GM12891 (cell line): ENCODE results near the gene IRF4.
A peak's percentile ranks its signal among the peaks of the same experiment; 100 is the strongest.
"Not testable (repeated sequence)": the region's sequence is repeated elsewhere in the genome, so short reads cannot be mapped to it uniquely, and the experiment has no call there.

Source experiments
- DNase-seq: peaks from one replicate; pipeline ENCODE4 v3.0.0; 2011; ENCODE audit warnings: low spot score; ENCODE audit not compliant: insufficient read length
- FAIRE-seq: peaks from 2 replicates; lab custom pipeline; 2011; peaks lifted over from hg19 to GRCh38; lab: Jason Lieb, UNC
- PAX5 ChIP-seq: IDR thresholded peaks from 2 replicates; pipeline ENCODE4 v1.6.1; 2011; ENCODE audit warnings: low read length, moderate library complexity, mild to moderate bottlenecking; ENCODE audit not compliant: insufficient read depth, severe bottlenecking
- POLR2A ChIP-seq: IDR thresholded peaks from 2 replicates; pipeline ENCODE4 v1.6.1; 2011; ENCODE audit warnings: low read depth, low read length, control low read depth
- POLR2AphosphoS5 ChIP-seq: IDR thresholded peaks from 2 replicates; pipeline ENCODE4 v1.6.1; 2011; ENCODE audit warnings: low read depth, low read length, control low read depth
- POU2F2 ChIP-seq: IDR thresholded peaks from 2 replicates; pipeline ENCODE4 v1.6.1; 2011; ENCODE audit warnings: low read depth, mild to moderate bottlenecking, control low read depth, low read length, moderate library complexity
- SPI1 ChIP-seq: IDR thresholded peaks from 2 replicates; pipeline ENCODE4 v1.6.1; 2011; ENCODE audit warnings: low read depth, low read length, control low read depth
- TAF1 ChIP-seq: IDR thresholded peaks from 2 replicates; pipeline ENCODE4 v1.6.1; 2011; ENCODE audit warnings: low read depth, low read length, control low read depth

Gene IRF4

GRCh38 chr6:412146-412886 lies 20.8 kb downstream of the IRF4 start:
- peak; percentile 66 for FAIRE-seq
- no peak for DNase-seq
- TF ChIP-seq PAX5 (no peak), POLR2AphosphoS5 (peak; percentile 92), POU2F2 (no peak), POLR2A (peak; percentile 93; the same call in 1 of the 2 replicates)

GRCh38 chr6:414447-414846 lies 22.9 kb downstream of the IRF4 start:
- DNase-seq (no peak), FAIRE-seq (peak; percentile 60)
- TF ChIP-seq PAX5 (no peak), POU2F2 (no peak), POLR2AphosphoS5 (no peak), SPI1 (peak; percentile 14; the same call in 1 of the 2 replicates), POLR2A (no peak), TAF1 (no peak)

GRCh38 chr6:415087-415486 lies 23.5 kb downstream of the IRF4 start:
- no peak for TF ChIP-seq PAX5
- no peak for TF ChIP-seq SPI1
- TF ChIP-seq POU2F2: no peak
- no peak for TF ChIP-seq TAF1
- TF ChIP-seq POLR2AphosphoS5: no peak
- TF ChIP-seq POLR2A: no peak
- no peak for FAIRE-seq
- DNase-seq: no peak

- FAIRE-seq (no peak), DNase-seq (no peak)
- no peak for TF ChIP-seq POLR2A
- no peak for TF ChIP-seq TAF1
- TF ChIP-seq POU2F2: no peak
- no peak for TF ChIP-seq POLR2AphosphoS5
- no peak for TF ChIP-seq SPI1
- no peak for TF ChIP-seq PAX5
Measured at GRCh38 chr6:421211-421610, 29.7 kb downstream of the IRF4 start.

- FAIRE-seq (peak; percentile 74), DNase-seq (peak; percentile 75)
- TF ChIP-seq POLR2AphosphoS5 (no peak), POU2F2 (no peak), PAX5 (peak; percentile 46)
Measured at GRCh38 chr6:422433-423054, 31.0 kb downstream of the IRF4 start.

- no peak for DNase-seq
- FAIRE-seq: peak; percentile 16
- no peak for TF ChIP-seq POLR2A
- TF ChIP-seq PAX5: no peak
- TF ChIP-seq POU2F2: no peak
- TF ChIP-seq SPI1: no peak
- TF ChIP-seq TAF1: no peak
- no peak for TF ChIP-seq POLR2AphosphoS5
Measured at GRCh38 chr6:423055-423798, 31.7 kb downstream of the IRF4 start.

GRCh38 chr6:423799-424345 lies 32.3 kb downstream of the IRF4 start:
- TF ChIP-seq POLR2A: no peak
- TF ChIP-seq POU2F2: no peak
- no peak for TF ChIP-seq TAF1
- no peak for TF ChIP-seq PAX5
- TF ChIP-seq SPI1: no peak
- TF ChIP-seq POLR2AphosphoS5: no peak
- FAIRE-seq (no peak), DNase-seq (no peak)

GRCh38 chr6:424741-425417 lies 33.3 kb downstream of the IRF4 start:
- FAIRE-seq (no peak), DNase-seq (no peak)
- TF ChIP-seq SPI1: no peak
- TF ChIP-seq TAF1: no peak
- TF ChIP-seq PAX5: no peak
- TF ChIP-seq POLR2AphosphoS5: no peak
- no peak for TF ChIP-seq POLR2A
- TF ChIP-seq POU2F2: no peak

GRCh38 chr6:425418-425788 lies 33.9 kb downstream of the IRF4 start:
- FAIRE-seq, DNase-seq: not testable (repeated sequence)

GRCh38 chr6:426198-426738 lies 34.7 kb downstream of the IRF4 start:
- DNase-seq, FAIRE-seq: not testable (repeated sequence)
